CD4-positive, alpha-beta T cell (primary cell): Measurements from ENCODE around the gene ING4. TPM values are rescaled to one million over a fixed set of nuclear protein-coding genes. Genes with fewer than 3 reads are reported as not detected.

Source experiments
- ATAC-seq: fragments of 200-7000 bp; cut with Tn5 transposase; one replicate; pipeline ENCODE4 v1.10.0; 2022; ENCODE audit warnings: mild to moderate bottlenecking; ENCODE audit not compliant: poor library complexity
- CTCF ChIA-PET: fragments of 350-600 bp; sonication (Branson Sonifier 250); formaldehyde crosslinking; loops from one replicate; lab custom pipeline; 2021; ENCODE audit warnings: antibody characterized with exemption, inconsistent platforms; lab: Charles Lee
- POLR2A ChIA-PET: fragments of 350-600 bp; sonication (Branson Sonifier 250); formaldehyde crosslinking; loops from one replicate; lab custom pipeline; 2021; ENCODE audit warnings: antibody characterized with exemption, inconsistent platforms; lab: Charles Lee
- DNase-seq, 14 experiments: peaks; one replicate each; pipeline ENCODE4 v3.0.0-alpha.2; 2013 to 2020; ENCODE audit warnings: mixed read lengths in 2 of 14
- H3K27ac ChIP-seq, 2 donors: one replicate each; pipeline versions ENCODE4 v1.5.1 to v1.7.0; 2013; ENCODE audit warnings: low read length in 2 of 2, low read depth in 1 of 2, mild to moderate bottlenecking in 1 of 2
- H3K27me3 ChIP-seq, 2 experiments: 1 replicate in 1 of 2; 2 replicates in 1 of 2; pipeline versions ENCODE4 v1.6.1 to v1.7.0; 2013; ENCODE audit warnings: low read length in 2 of 2, control low read depth in 1 of 2, mild to moderate bottlenecking in 1 of 2, moderate library complexity in 1 of 2; ENCODE audit not compliant: insufficient read depth in 2 of 2, control insufficient read depth in 1 of 2
- H3K36me3 ChIP-seq: one replicate; pipeline ENCODE4 v1.6.1; 2013; ENCODE audit warnings: low read length, control low read depth; ENCODE audit not compliant: insufficient read depth
- H3K4me1 ChIP-seq: one replicate; pipeline ENCODE4 v1.6.1; 2013; ENCODE audit warnings: low read length, control low read depth; ENCODE audit not compliant: insufficient read depth
- H3K4me3 ChIP-seq: one replicate; pipeline ENCODE4 v1.5.1; 2013; ENCODE audit warnings: mild to moderate bottlenecking, low read length, moderate library complexity
- H3K9me3 ChIP-seq, 2 experiments: 1 replicate in 1 of 2; 2 replicates in 1 of 2; pipeline versions ENCODE4 v1.6.1 to v1.7.0; 2013; ENCODE audit warnings: low read length in 2 of 2, mild to moderate bottlenecking in 2 of 2, control low read depth in 1 of 2, moderate library complexity in 1 of 2; ENCODE audit not compliant: control insufficient read depth in 1 of 2, insufficient read depth in 1 of 2
- H3K27ac Mint-ChIP-seq: one replicate; pipeline ENCODE4 v1.8.0; 2020; ENCODE audit warnings: mixed read lengths
- H3K27me3 Mint-ChIP-seq: one replicate; pipeline ENCODE4 v1.8.0; 2021; ENCODE audit warnings: mixed read lengths
- H3K36me3 Mint-ChIP-seq: one replicate; pipeline ENCODE4 v1.8.0; 2021; ENCODE audit warnings: low read depth, mixed read lengths
- H3K4me1 Mint-ChIP-seq: one replicate; pipeline ENCODE4 v1.8.0; 2021; ENCODE audit warnings: low read depth, mixed read lengths
- H3K4me3 Mint-ChIP-seq: one replicate; pipeline ENCODE4 v1.8.0; 2020; ENCODE audit warnings: mild to moderate bottlenecking, mixed read lengths
- H3K9me3 Mint-ChIP-seq: one replicate; pipeline ENCODE4 v1.8.0; 2020; ENCODE audit warnings: mixed read lengths
- intact Hi-C, 2 experiments: fragments of 100-400 bp; cut with DNase I in 1 of 2; cut with micrococcal nuclease in 1 of 2; formaldehyde crosslinking; loops; one replicate each; pipeline versions ENCODE4 v1.15.1 to v1.9.0; 2023 to 2025; cut with DNase I, micrococcal nuclease
- total RNA-seq, 174 experiments: library from RNA in 2 of 174; stranded (reverse) in 2 of 174; gene quantifications; one replicate each; pipeline ENCODE4 v1.2.3 and lab custom pipeline; 2021 to 2026
- TF ChIP-seq, protein P1 (sequence below): fragments of 200-600 bp; IDR thresholded peaks from one replicate; pipeline ENCODE4 v1.8.0; 2022; ENCODE audit warnings: antibody characterized with exemption, mild to moderate bottlenecking

ING4 gene
- total RNA-seq, 2 experiments from 2014 or later: 13.8 to 17.4 TPM

GRCh38 chr12:6618483-6619225, 44.3 kb downstream of the ING4 start:
- Histone ChIP-seq H3K9me3 (no peaks in the 10 kb centered on the region), H3K27ac (no peak overlapping the region), H3K36me3 (peaks cover 9% of the 10 kb centered on the region), H3K4me1 (peaks cover 18% of the 10 kb centered on the region), H3K27me3 (no peaks in the 10 kb centered on the region), H3K4me3 (no peak overlapping the region)
- H3K4me3 Mint-ChIP-seq: peak overlapping the region; percentile 11
- ATAC-seq (no peak), DNase-seq (no peak)
- no peaks in the 10 kb centered on the region for H3K27me3 Mint-ChIP-seq
- peaks cover 6% of the 10 kb centered on the region for H3K36me3 Mint-ChIP-seq
- peaks cover 28% of the 10 kb centered on the region for H3K4me1 Mint-ChIP-seq
- intact Hi-C loops: loop anchor here in 1 of 2 experiments (1.0 to 5.0 kb wide), 4 partner anchors 44 to 206 kb away; partner anchors contain the start of gene ING4
- ChIA-PET CTCF (interaction anchor here (1.4 kb wide), 1 partner anchor 66 kb away, joined by 3 read pairs; no protein-coding TSS in a partner anchor), POLR2A (interaction anchor here (1.0 to 2.9 kb wide), 3 partner anchors 13 to 105 kb away, joined by 3 to 9 read pairs (median 6); no protein-coding TSS in a partner anchor)
- H3K9me3 Mint-ChIP-seq: no peaks in the 10 kb centered on the region
- H3K27ac Mint-ChIP-seq: peak overlapping the region; percentile 15
- TF ChIP-seq, protein P1, sequence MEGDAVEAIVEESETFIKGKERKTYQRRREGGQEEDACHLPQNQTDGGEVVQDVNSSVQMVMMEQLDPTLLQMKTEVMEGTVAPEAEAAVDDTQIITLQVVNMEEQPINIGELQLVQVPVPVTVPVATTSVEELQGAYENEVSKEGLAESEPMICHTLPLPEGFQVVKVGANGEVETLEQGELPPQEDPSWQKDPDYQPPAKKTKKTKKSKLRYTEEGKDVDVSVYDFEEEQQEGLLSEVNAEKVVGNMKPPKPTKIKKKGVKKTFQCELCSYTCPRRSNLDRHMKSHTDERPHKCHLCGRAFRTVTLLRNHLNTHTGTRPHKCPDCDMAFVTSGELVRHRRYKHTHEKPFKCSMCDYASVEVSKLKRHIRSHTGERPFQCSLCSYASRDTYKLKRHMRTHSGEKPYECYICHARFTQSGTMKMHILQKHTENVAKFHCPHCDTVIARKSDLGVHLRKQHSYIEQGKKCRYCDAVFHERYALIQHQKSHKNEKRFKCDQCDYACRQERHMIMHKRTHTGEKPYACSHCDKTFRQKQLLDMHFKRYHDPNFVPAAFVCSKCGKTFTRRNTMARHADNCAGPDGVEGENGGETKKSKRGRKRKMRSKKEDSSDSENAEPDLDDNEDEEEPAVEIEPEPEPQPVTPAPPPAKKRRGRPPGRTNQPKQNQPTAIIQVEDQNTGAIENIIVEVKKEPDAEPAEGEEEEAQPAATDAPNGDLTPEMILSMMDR: no peak

DNA sequence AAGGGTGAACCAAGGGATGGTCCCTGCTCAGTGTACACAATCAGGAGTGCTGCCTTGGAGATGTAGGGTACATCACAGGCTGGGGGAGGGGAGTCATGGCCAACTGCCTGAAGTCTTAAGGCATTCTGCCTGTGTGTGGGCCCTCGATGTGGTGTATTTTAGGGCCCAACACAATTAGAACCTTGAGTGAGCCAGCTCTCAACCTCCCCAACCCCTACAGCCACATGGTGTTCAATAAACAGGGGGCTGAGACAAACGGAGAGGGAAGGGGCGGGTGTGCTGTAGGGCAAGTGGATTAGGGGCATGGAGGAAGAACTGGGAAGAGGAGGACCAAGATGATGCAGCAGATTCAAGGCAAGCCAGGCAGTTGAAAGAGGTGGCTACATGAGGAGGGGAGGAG, 47.1 kb downstream of the ING4 start:
- H3K27me3 ChIP-seq: no peaks in the 10 kb centered on the region
- no peak for ATAC-seq
- no peak overlapping the region for H3K4me3 ChIP-seq
- no peak for DNase-seq
- no peaks in the 10 kb centered on the region for H3K36me3 Mint-ChIP-seq
- peaks cover 48% of the 10 kb centered on the region for H3K4me1 Mint-ChIP-seq
- H3K27me3 Mint-ChIP-seq: no peaks in the 10 kb centered on the region
- H3K4me3 Mint-ChIP-seq: no peak overlapping the region
- H3K9me3 ChIP-seq: no peaks in the 10 kb centered on the region
- peaks cover 45% of the 10 kb centered on the region for H3K4me1 ChIP-seq
- POLR2A ChIA-PET: interaction anchor here (4.4 kb wide), 1 partner anchor 13 kb away, joined by 21 read pairs; no protein-coding TSS in a partner anchor
- H3K27ac Mint-ChIP-seq: peak overlapping the region; percentile 39
- CTCF ChIA-PET: interaction anchor here (1.3 to 1.4 kb wide), 2 partner anchors 69 to 337 kb away, joined by 3 to 4 read pairs; no protein-coding TSS in a partner anchor
- intact Hi-C loops: loop anchor here (2.0 to 5.0 kb wide), 2 partner anchors 46 to 163 kb away; partner anchors contain the start of gene ING4 (in 1 of the 2)
- H3K9me3 Mint-ChIP-seq: no peaks in the 10 kb centered on the region
- TF ChIP-seq, protein P1: no peak
- H3K27ac ChIP-seq: no peak overlapping the region
- H3K36me3 ChIP-seq: peaks cover 9% of the 10 kb centered on the region

DNA sequence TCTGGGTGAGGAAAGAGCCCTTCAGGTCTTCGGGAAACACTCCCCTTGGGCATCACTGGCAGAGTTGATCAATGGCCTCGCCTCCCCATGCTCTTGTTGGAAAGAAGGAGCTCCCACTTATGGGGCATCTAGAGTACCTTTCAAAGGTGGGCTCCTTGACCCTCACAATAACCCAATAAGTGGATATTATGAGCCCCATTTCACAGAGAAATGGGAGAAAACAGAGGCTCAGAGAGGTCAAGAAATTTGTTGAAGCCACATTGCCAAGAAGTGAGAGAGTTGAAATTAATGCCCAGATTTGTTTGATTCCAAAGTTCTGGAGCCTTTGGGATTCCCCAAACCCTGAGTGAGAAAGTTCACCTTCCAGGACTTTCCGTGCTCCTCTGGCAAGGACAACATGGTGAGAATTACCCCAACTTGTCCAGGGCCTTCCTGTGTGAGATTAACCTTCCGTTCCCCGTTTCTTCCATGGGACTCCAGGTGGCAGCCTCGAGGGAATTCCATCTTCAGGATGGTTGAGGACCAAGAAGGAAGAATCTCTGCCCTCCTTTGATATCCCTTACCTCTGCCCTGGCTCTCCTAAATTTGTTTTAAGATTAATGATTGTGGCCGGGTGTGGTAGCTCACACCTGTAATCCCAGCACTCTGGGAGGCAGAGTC, 48.3 kb downstream of the ING4 start:
- Mint-ChIP-seq H3K4me1 (peaks cover 47% of the 10 kb centered on the region), H3K36me3 (no peaks in the 10 kb centered on the region), H3K27me3 (no peaks in the 10 kb centered on the region), H3K27ac (peak overlapping the region; percentile 84), H3K9me3 (no peaks in the 10 kb centered on the region), H3K4me3 (peak overlapping the region; percentile 31)
- TF ChIP-seq, protein P1: no peak
- no peaks in the 10 kb centered on the region for H3K9me3 ChIP-seq
- H3K27me3 ChIP-seq: no peaks in the 10 kb centered on the region
- intact Hi-C loops: loop anchor here in 1 of 2 experiments (5.0 kb wide), 1 partner anchor 48 kb away; the partner anchor contains the start of gene ING4
- no peak for DNase-seq
- H3K27ac ChIP-seq: peak overlapping the region; percentile 40 to 47
- peaks cover 43% of the 10 kb centered on the region for H3K4me1 ChIP-seq
- ChIA-PET POLR2A (interaction anchor here (0.7 to 4.4 kb wide), 6 partner anchors 11 to 258 kb away, joined by 3 to 21 read pairs (median 5); partner anchors contain the start of genes LPAR5, NOP2 and SPSB2), CTCF (interaction anchor here (0.7 to 1.2 kb wide), 3 partner anchors 9 to 70 kb away, joined by 3 to 4 read pairs (median 4); no protein-coding TSS in a partner anchor)
- H3K36me3 ChIP-seq: peaks cover 6% of the 10 kb centered on the region
- H3K4me3 ChIP-seq: no peak overlapping the region
- no peak for ATAC-seq
